ENCODE data around the gene PCBP3. TPM values are rescaled to one million over a fixed set of nuclear protein-coding genes. Genes with fewer than 3 reads are reported as not detected.

The PCBP3 gene
- total and polyA plus RNA-seq, 2 of the 8 experiments (the other 6 are each of a cell fraction or from before 2014, with no cell fraction given), result 3.5 to 6.3 TPM

DNA sequence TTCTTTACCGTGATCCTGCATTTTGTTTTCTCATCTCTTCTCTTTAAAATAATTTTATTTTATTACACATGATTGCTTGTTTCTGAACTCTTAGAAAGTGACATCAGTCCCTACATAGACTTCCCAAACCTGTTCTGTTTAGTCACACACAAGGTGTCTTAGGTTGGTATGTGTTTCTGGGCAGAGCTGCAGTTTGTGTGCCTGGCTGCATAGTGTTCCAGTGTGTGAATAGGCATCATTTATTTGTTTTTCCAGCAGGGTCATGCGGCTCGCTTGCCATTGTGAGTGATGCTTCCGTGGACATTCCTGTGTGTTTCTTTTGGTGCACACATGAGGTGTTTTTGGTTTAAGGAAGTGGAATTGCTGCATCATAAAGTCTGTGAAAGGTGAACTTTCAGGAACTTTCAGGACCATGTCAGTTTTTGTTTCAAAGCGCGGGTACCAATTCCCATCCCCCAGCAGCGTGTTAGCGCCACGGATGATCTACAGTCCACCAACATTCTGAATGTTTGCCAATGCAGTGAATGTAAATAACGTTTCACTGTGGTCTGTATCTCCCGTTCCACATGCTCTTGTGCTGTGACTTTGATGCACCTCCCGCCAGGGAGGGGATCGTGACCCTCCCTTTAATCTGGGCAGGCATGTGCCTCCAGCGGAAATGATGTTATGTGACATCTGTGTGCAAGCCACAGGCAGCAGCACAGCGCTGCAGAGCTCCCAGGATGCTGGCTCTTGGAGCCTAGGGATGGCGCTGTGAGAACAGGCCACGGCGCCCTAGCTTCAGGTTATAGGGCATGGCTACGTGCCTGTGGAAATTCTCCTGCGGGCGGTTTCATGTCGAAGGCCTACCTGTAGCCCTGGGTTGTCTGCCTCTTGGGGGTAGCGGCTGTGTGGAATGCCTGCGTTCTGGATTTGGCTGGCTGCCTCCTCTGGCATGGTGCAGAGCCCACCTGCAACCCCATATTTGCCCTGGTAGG, 193.5 kb downstream of the PCBP3 start (continued):
- TF ChIP-seq, protein P1, sequence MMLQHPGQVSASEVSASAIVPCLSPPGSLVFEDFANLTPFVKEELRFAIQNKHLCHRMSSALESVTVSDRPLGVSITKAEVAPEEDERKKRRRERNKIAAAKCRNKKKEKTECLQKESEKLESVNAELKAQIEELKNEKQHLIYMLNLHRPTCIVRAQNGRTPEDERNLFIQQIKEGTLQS (IDR thresholded peaks at IDR 0.05; ENCODE audit: insufficient read depth, low read depth, low read length), result no peak
- TF ChIP-seq HDAC2 (IDR thresholded peaks at IDR 0.05; ENCODE audit: borderline replicate concordance in 1 of 2, low read depth in 2 of 2, low read length in 2 of 2) (no peak), CHD1 (IDR thresholded peaks at IDR 0.05; ENCODE audit: low read depth, low read length) (no peak), RAD21 (IDR thresholded peaks at IDR 0.05 in 1 of 2, conservative IDR thresholded peaks at IDR 0.05 in 1 of 2; ENCODE audit: low read depth in 2 of 2, low read length in 2 of 2) (peak; percentile 12 to 33)
